NCI-H774 (cell line): ENCODE data around the gene SVOPL.
"Not testable (repeated sequence)": the region's sequence is repeated elsewhere in the genome, so short reads cannot be mapped to it uniquely, and the experiment has no call there.

ENCODE experiments used
- DNase-seq: peaks from one replicate; lab custom pipeline; 2025; lab: John Stamatoyannopoulos, UW

The SVOPL gene

DNA sequence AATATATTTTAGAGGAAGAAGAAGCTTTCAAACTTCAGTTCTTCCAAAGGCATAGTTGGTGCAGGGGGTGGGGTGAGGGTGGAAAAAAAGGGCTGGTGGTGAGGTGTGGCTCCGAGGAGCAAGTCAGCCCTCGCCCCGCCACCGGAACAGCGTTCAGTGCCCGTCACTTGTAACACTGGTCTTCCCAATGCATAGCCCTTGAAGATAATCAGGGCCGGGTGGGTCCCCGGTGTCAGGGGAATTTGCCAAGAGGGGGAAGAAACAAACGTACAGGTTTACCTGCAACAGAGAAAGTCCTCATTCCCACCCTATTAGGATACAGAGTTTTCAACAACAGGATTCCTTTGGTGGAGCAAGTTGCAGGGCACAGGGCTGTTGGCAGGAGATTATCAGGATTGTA is 1.5 kb downstream of the SVOPL start:
- DNase-seq, result no peak

- no peak for DNase-seq
Measured at GRCh38 chr7:138698281-138698680, 2.9 kb downstream of the SVOPL start.

GRCh38 chr7:138697535-138698182 is 3.5 kb downstream of the SVOPL start:
- DNase-seq, result no peak

GRCh38 chr7:138695776-138696175 is 5.4 kb downstream of the SVOPL start:
- not testable (repeated sequence) for DNase-seq

- DNase-seq, result no peak
Measured at GRCh38 chr7:138695106-138695505, 6.1 kb downstream of the SVOPL start.

DNA sequence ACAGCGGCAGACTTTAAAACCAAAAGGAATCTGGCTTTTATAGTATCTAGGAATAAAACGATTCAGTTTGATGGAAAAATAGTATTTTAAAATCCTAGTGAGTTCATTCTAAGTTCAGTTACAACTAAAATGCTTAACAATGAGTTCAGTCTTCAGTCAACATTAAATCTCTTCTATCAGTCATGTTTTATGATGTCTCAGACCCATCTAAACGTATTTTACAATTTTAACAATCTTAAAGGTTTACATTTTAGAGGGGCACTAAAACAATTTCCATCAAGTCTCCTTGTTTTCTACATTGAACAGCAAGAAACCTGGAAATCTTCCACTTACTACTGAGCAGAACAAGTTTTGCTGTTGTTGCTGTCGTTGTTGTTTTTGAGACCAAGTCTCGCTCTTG is 10.0 kb downstream of the SVOPL start:
- DNase-seq, result no peak

- no peak for DNase-seq
Measured at GRCh38 chr7:138690495-138690894, 10.7 kb downstream of the SVOPL start.

DNA sequence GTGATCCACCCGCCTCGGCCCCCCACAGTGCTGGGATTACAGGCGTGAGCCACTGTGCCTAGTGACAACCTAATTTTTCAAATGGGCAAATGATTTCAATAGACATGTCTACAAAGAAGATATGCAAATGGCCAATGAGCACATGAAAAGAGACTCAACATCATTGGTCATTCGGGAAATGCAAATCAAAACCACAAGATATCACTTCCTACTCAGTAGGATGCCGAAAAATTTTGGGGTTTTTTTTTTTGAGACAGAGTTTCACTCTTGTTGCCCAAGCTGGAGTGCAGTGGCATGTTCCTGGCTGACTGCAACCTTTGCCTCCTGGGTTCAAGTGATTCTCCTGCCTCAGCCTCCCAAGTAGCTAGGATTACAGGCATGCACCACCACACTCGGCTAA is 13.1 kb downstream of the SVOPL start:
- DNase-seq, result not testable (repeated sequence)

DNA sequence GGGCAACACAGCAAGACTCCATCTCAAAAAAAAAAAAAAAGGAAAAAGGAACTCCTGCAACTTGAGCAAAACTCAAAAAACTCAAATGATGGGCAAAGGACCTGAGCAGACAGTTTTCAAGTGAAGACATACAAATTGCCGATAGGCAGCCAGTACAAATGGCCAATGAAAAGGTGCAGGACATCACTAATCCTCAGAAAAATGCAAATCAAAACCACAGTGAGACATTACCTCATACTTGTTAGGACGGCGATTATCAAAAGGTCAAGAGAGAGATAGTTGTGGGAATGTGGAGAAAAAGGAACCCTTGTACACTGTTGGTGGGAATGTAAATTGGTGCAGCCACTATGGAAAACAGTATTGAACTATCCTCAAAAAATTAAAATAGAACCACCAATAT is 16.8 kb downstream of the SVOPL start:
- DNase-seq, result no peak

- no peak for DNase-seq
Measured at GRCh38 chr7:138679793-138680192, 21.4 kb downstream of the SVOPL start.

DNA sequence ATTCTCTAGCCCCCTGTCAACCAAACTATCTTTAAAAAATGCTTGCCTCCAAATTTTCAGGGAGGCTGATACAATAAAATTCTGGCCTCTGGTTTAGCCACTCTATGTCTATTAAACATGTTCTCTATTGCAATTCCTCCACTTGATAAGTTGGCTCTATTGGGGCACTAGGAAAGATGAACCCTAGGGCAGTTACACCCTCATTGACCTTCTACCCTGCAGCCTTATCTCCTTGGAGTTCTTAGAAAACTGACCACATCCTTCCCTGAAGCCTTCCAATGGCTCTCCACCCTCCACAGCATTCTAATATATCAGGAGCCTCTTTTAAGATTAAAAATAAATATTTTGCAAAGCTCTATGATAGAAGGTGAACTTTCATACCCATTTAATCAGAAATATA is 30.6 kb downstream of the SVOPL start:
- no peak for DNase-seq

DNA sequence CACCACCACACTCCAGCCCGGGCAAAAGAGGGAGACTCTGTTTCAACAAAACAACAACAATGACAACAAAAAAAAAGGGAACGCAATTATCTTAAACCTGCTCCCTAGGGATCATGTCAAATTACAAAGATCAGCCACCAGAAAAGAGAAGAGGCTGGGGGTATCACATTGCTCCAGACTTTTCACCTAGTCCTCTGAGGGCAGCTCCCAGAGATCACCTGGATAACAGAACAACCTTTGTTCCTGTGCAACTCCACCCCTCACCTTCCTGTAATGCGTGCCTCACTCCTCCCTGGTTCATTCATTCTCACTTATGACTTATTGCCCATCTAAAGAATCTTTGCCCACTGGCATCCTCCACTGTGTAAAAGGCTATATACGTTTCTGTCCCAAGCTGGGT is 31.8 kb downstream of the SVOPL start:
- no peak for DNase-seq

GRCh38 chr7:138668946-138669345 is 32.2 kb downstream of the SVOPL start:
- no peak for DNase-seq

- no peak for DNase-seq
Measured at GRCh38 chr7:138668229-138668596, 32.9 kb downstream of the SVOPL start.

DNA sequence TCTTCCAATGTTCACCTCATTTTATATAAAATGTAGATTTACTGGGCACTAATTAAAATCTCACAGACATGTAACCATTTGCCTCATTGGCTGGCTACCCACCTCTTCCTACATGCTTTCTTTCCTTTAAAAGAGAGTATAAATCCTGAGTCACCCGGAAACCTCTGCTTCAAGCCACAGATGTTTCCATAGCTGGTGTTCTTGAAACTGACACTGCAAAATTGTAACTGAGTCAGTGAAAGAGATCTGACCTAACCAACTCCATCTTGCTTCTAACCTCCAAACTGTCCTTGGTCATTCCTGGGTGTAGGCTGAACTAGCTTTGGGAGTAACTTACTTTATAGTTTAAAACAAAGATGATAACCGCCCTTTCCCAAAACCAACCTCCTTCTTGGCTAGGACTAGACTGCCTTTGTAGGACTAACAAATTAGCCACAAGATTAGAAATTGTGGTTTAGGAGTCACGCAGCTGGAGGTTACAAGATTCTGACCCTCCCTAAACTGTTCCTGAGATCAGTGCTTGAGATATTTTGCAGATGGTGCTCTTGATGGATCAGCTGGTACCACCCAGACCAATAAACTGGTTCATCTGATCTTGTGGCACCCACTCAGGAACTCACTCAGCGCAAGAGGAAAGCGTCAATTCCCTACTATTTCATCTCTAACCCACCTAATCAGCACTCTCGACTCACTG is 33.5 kb downstream of the SVOPL start:
- DNase-seq, result no peak

DNA sequence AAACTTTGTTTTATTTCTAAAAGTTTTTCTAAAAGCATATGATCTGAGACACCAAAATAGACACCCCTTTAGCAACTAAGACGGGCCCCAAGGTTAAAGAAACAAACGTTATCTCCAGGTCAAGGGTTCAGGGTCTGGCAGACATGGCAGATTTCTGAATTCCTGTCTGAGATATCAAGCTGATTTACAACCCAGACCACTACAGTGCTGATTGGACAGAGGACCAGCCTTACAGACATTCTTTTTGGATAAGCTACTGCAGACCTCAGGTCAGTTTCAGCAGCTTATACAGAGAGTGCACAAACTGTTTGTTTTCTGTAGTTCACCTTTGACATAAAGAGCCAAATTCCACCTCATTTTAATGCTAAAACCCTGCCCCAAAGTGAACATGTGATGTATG is 34.8 kb downstream of the SVOPL start:
- DNase-seq, result no peak

DNA sequence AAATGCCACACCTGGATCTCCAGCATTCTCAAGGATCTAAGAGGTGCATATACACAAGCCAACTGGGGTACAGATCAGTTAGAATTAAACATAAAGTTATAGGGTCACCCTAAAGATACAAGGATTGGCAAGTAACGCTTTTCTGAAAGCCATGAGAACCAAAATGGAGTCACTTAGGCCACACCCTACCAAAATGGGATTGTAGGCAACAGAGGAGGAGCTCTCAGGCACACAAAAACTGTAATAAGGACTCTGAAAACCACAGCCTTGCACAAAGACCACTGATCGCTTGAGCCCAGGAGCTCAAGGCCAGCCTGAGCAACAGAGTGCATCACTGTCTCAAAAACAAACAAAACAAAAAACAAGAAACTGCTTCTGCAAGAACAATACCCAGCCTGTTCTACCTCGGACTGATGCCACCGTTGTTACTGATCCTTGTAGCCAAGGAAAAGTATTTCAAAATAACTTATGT is 35.5 kb downstream of the SVOPL start:
- DNase-seq, result no peak

GRCh38 chr7:138665249-138665648 is 35.9 kb downstream of the SVOPL start:
- no peak for DNase-seq

- DNase-seq, result no peak
Measured at GRCh38 chr7:138663725-138664710, 37.1 kb downstream of the SVOPL start.

DNA sequence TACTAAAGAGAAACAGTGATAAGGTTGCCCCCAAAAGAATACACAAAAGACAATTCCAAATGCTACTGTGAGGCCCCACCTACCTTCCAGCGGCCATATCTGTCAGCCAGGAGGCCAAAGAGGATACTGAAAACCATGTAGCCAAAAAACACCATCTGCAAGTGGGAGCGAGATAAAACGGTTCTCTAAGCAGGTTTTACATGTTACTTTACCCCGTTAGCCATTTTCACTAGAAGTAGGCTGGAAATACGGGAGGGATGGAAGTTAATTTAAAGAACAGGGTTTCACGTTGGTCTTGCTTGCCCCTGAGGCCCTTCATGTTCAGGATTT is 38.2 kb downstream of the SVOPL start:
- DNase-seq, result no peak

DNA sequence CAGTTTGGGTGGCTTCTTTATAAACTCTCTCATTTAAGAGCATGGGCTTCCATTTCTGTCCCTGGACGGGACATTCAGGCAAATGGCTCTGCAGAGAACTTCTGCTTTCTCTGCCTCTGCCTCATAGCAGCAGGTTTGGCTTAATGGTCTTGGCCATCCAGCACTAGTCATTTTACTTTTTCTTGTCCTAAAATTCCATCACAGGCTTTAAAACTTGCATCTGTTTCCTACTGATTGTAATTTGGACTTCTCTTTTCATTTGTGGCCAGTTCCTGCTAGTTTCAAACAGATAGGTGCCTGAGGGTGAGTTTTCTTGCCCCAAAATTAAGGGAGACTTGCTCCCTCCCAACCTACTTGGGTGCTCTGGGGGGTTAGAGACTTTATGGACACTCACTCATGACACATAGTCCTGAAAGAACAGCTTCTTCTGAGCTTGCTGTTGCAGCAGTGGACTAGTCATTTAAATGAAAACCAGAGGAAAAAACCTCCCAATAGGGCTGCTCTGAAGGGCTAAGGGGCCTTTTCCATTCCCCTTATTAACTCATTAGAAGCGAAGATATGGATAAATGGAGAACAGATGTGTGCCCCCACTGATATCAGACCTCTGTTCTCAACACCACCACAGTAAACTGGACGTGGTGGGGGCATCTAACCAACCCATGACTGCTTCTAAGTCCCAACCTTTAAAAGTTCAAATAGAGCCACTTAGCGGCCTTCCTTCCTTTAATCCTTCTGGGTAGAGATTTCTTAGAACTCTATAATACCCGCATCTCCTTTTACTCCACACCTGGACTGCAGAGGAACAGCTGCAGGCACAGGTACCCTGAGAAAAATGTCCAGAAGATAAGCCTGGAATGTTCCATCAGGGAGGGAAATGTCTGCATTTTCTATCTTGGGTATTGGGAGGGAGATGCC is 38.8 kb downstream of the SVOPL start:
- no peak for DNase-seq
